Superior temporal gyrus (tissue), 1 donor: ENCODE data around the gene EXOC6.

Experiments
- DNase-seq: peaks from one replicate; pipeline ENCODE4 v3.0.0-alpha.2; 2016; ENCODE audit errors: extremely low spot score

EXOC6 gene, protein sequence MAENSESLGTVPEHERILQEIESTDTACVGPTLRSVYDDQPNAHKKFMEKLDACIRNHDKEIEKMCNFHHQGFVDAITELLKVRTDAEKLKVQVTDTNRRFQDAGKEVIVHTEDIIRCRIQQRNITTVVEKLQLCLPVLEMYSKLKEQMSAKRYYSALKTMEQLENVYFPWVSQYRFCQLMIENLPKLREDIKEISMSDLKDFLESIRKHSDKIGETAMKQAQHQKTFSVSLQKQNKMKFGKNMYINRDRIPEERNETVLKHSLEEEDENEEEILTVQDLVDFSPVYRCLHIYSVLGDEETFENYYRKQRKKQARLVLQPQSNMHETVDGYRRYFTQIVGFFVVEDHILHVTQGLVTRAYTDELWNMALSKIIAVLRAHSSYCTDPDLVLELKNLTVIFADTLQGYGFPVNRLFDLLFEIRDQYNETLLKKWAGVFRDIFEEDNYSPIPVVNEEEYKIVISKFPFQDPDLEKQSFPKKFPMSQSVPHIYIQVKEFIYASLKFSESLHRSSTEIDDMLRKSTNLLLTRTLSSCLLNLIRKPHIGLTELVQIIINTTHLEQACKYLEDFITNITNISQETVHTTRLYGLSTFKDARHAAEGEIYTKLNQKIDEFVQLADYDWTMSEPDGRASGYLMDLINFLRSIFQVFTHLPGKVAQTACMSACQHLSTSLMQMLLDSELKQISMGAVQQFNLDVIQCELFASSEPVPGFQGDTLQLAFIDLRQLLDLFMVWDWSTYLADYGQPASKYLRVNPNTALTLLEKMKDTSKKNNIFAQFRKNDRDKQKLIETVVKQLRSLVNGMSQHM

GRCh38 chr10:92848441-92849233, at the start of gene EXOC6:
Gene EXOC6 (plus strand): TSS chr10:92848520. CDS start chr10:92848534, 14 bp downstream.
- peak; percentile 77 for DNase-seq

DNA sequence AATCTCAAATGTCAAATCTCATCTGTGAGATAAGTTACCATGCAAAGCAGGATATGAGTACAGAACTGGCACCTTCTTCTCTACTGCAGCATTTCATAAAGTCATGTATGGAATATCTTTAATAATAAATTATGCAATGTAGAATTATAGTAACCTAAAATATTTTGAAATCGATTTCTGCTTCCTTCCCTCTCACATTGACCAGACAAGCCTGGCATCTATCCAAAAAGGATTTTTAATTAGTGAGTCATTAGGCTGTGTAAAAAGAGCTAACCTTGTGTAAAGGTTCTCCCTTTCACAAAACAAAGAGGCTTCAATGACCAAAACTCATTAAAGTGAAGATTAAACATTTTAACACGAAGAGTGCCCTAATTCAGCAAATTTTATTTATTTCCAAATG, 48.8 kb upstream of the EXOC6 start:
- no peak for DNase-seq

DNA sequence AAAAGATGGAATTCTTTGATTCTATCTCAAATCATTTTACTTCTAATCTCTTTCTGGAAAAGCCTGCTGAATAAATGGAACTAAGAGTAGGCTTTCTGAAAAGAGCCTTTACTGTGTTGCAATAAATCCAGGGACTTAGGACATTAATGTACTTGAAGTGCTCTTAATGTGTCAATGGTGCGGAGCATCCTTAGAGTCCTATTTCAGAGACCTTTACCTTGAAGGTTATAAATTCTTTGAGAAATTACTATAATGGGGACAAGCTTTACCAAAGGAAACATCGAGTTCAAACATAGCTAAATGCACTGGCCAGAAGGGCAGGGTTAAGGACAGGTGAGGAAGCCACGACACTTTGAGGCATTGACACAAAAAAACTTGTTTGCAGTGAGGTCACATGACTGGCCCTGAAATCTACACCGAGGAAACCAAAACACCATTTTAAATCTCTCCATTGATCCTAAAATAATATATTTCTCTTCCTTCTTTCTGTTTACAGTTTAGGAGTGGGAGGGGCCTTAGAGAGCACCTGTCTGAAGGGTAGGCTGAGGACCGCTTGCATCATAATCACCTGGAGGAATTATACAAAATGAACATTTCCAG, 48.1 kb upstream of the EXOC6 start:
- no peak for DNase-seq

- DNase-seq = no peak
These were observed 46.1 kb upstream of the EXOC6 start for GRCh38 chr10:92801978-92802872.

- DNase-seq = no peak
These were observed 38.5 kb upstream of the EXOC6 start for GRCh38 chr10:92809840-92810239.

GRCh38 chr10:92810934-92811532, 37.3 kb upstream of the EXOC6 start:
- no peak for DNase-seq

GRCh38 chr10:92811986-92812385, 36.3 kb upstream of the EXOC6 start:
- DNase-seq = no peak

- DNase-seq = no peak
These were observed 34.3 kb upstream of the EXOC6 start for GRCh38 chr10:92813979-92814378.

DNA sequence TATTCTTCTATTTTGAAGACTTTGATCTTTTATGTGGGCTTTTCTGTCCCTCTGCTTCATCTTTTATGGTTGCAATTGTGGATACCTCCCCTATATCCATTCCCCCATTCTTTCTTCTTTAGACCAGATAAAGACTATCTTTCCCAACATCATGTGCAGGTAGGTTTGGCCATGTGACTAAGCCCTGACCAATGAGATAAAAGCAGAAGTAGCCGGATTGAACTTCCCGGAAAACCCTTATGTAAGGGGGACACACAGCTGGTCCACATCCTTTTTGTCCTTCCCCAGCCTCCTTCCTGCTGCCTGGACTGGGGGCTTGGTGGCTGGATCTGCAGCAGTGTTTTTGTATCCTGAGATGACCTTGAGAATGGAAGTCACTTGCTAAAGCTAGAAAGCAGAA, 33.5 kb upstream of the EXOC6 start:
- no peak for DNase-seq

DNA sequence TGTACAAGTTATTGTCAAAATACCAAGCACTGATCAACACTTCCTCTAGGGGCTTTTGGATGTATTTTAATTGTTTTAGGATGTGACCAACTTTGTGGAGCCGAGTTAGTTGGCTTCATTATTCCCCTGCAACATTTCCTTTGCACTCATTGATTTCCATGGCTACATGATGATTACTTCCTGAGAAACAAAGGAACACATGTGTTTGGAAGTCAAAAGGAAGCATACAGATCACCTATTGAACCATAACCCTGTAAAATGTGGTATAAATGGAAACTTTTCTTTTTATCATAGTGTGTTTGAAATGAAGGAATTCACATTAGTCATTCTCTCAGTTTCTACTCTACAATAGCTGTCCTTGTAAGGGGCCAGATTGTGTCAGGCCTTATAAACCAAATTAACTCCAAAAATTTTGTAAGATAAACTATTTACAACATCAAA, 32.2 kb upstream of the EXOC6 start:
- no peak for DNase-seq

- no peak for DNase-seq
These were observed 26.2 kb upstream of the EXOC6 start for GRCh38 chr10:92822060-92822634.

DNA sequence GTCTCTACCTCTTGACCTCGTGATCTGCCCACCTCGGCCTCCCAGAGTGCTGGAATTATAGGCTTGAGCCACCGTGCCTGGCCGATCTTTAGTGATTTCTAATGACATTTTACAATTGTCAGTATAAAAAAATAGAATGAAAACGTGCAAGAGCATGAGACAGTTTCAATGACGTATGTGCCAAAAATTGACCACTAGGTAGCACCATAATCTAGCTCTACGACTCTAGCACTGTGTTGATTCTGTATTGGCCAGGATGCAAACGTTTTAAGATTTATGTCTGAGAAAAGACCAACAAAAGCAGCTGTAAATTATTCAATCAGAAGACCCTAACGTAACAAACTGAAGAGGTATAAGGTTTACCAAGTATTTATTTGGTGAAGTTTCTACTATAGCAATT, 25.4 kb upstream of the EXOC6 start:
- DNase-seq = no peak

- no peak for DNase-seq
These were observed 22.3 kb upstream of the EXOC6 start for GRCh38 chr10:92826061-92826460.

DNA sequence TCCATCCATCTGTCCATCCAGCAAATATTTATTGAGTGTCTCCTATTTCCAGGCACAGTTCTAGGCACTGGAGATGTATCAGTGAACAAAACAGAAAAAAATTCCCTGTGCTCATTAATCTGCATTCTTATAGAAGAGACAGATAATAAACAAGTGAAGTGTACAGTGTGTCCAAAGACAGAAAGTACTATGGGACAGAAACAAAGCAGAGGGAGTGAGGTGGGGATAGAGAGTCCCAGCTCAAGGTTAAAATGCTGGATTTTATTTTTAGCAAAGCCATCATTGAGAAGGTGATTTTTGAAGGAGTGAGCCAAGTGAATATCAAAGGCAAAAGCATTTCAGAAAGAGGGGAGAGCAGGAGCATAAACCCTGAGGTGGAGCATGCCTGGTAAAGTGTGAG, 21.8 kb upstream of the EXOC6 start:
- no peak for DNase-seq

- no peak for DNase-seq
These were observed 19.1 kb upstream of the EXOC6 start for GRCh38 chr10:92829042-92829785.

- no peak for DNase-seq
These were observed 18.4 kb upstream of the EXOC6 start for GRCh38 chr10:92829786-92830377.

GRCh38 chr10:92830478-92831389, 17.6 kb upstream of the EXOC6 start:
- DNase-seq = no peak

DNA sequence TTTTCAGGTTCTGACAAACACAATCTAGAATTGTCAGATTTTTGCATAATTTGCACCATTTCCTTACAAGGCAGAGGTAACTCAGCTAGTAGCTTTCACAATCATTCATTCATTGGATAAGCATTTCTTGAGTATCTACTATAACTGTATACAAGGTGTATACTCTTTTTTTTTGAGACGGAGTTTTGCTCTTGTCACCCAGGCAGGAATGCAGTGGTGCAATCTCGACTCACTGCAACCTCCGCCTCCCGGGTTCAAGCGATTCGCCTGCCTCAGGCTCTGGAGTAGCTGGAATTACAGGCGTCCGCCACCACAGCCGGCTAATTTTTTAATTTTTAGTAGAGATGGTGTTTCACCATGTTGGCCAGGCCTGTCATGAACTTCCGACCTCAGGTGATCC, 16.2 kb upstream of the EXOC6 start:
- no peak for DNase-seq
